Pancreas (tissue), 10 donors: Measurements from ENCODE around the gene C16orf96. TPM values are rescaled to one million over a fixed set of nuclear protein-coding genes. Genes with fewer than 3 reads are reported as not detected.
"Not testable (repeated sequence)": the region's sequence is repeated elsewhere in the genome, so short reads cannot be mapped to it uniquely, and the experiment has no call there.

Source experiments
- ATAC-seq, 4 donors: fragments of 200-7000 bp; cut with Tn5 transposase; one replicate each; pipeline versions ENCODE4 v1.8.0 to v1.9.1; 2020; ENCODE audit warnings: mild to moderate bottlenecking in 4 of 4, moderate library complexity in 4 of 4
- DNase-seq, 6 donors: peaks; one replicate each; pipeline ENCODE4 v3.0.0-alpha.2; 2020
- FAIRE-seq: peaks from 2 replicates; lab custom pipeline; 2012; peaks lifted over from hg19 to GRCh38; lab: Jason Lieb, UNC
- H3K27ac ChIP-seq, 4 donors: fragments of 200-600 bp; sonication (generic); 1 replicate in 3 of 4; 2 replicates in 1 of 4; pipeline versions ENCODE4 v1.5.0 to v1.8.0; 2020
- H3K27me3 ChIP-seq, 4 donors: fragments of 200-600 bp; one replicate each; pipeline ENCODE4 v1.8.0; 2021
- H3K36me3 ChIP-seq, 3 donors: fragments of 200-600 bp; sonication (generic) in 1 of 3; one replicate each; pipeline versions ENCODE4 v1.5.0 to v1.8.0; 2020 to 2021
- H3K4me1 ChIP-seq, 3 donors: fragments of 200-600 bp; one replicate each; pipeline ENCODE4 v1.8.0; 2021
- H3K4me3 ChIP-seq, 4 donors: fragments of 200-600 bp; sonication (generic) in 2 of 4; one replicate each; pipeline versions ENCODE4 v1.5.0 to v1.8.0; 2020 to 2021
- H3K9me3 ChIP-seq, 4 donors: fragments of 200-600 bp; one replicate each; pipeline ENCODE4 v1.8.0; 2021
- CTCF ChIP-seq, 4 donors: fragments of 200-600 bp; sonication (generic) in 3 of 4; IDR thresholded peaks; one replicate each; pipeline versions ENCODE4 v1.5.0 to v1.8.0; 2021; ENCODE audit warnings: antibody characterized with exemption in 4 of 4
- WGBS, 2 donors: extraction: QIAGEN DNeasy Blood & Tissue Kit; methylation state at CpG; one replicate each; pipeline ENCODE4 v1.1.7; 2013; 5-methylcytosine and 5-hydroxymethylcytosine counted together
- intact Hi-C, 3 donors: fragments of 100-400 bp; cut with DNase I; formaldehyde crosslinking; loops; one replicate each; pipeline versions ENCODE4 v1.11.1 to v1.14.2; 2022
- polyA plus RNA-seq, 2 donors: library from polyadenylated mRNA; stranded (reverse); fragments of 200-250 nt; gene quantifications; one replicate each; pipeline ENCODE4 v1.2.3, GENCODE V29; 2013
- total RNA-seq, 6 donors: library from RNA; stranded (reverse); fragmentation: NEBNext Ultra II Directional in 4 of 6; extraction: Animal tissue kit (Norgen Biotek cat#: 25700) in 4 of 6; gene quantifications; one replicate each; pipeline versions ENCODE4 v1.2.1 to v1.2.4, GENCODE V29; 2021 to 2023
- donor health status: healthy with polysubstance abuse.
- donor health status: DM: no; HTN: no; CAD: no; lungs with moderate emphysema.
- donor health status: DM: no; HTN: no; CAD: no.
- donor health status: control.
- donor health status: control.
- donor health status: Bipolar disorder and iron deficiency.
- donor health status: DM: yes; HTN: yes; CAD: no.
- donor health status: DM: no; HTN: no; CAD: no.
- donor health status: DM: no; HTN: no; CAD: no.
- donor health status: DM: yes; HTN: yes; CAD: no.

Gene C16orf96
- total and polyA plus RNA-seq, 8 donors: 0.28 to 0.47 (median 0.31) TPM

DNA sequence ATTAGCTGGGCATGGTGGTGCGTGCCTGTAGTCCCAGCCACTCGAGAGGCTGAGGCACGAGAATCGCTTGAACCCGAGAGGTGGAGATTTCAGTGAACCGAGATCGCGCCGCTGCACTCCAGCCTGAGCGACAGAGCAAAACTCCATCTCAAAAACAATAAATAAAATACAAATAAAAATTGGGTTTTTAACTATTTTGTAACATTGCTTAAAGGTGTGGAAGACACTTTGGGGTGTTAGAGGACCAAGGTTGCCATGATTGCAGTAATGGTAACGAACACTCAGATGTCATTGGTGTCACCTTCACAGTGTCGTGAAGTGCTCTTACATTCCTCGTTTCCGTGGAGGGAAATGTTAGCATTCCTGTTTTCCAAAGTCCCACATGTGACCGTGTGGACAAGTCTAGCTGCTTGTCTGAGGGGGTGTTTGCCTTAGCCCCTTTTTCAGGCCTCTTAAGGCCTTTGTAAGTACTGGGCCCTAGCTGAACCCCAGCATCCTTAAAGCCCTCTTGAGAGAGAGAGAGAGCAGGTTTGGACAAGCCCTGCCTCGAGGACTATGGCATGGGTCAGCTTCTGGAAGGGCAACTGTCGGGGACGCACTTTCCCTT lies 8.6 kb downstream of the C16orf96 start:
- WGBS, 2 donors: 85 to 86% methylated on average over 18 of the region's 18 CpGs
- H3K27ac ChIP-seq: no peak overlapping the region
- H3K36me3 ChIP-seq: no peaks in the 10 kb centered on the region
- TF ChIP-seq CTCF (IDR thresholded peaks at IDR 0.05): no peak
- no peak for DNase-seq
- no peaks in the 10 kb centered on the region for H3K9me3 ChIP-seq
- H3K27me3 ChIP-seq: no peaks in the 10 kb centered on the region
- no peak for ATAC-seq
- no peak for FAIRE-seq
- intact Hi-C loops: no loop called here
- H3K4me3 ChIP-seq: no peak overlapping the region
- H3K4me1 ChIP-seq: no peaks in the 10 kb centered on the region

- Histone ChIP-seq H3K27ac (no peak overlapping the region), H3K27me3 (no peaks in the 10 kb centered on the region), H3K36me3 (no peaks in the 10 kb centered on the region), H3K4me1 (no peaks in the 10 kb centered on the region), H3K4me3 (no peak overlapping the region), H3K9me3 (no peaks in the 10 kb centered on the region)
- intact Hi-C loops: no loop called here
- no peak for TF ChIP-seq CTCF (IDR thresholded peaks at IDR 0.05)
- ATAC-seq (no peak), FAIRE-seq (no peak), DNase-seq (no peak)
- 84 to 87% methylated on average over 3 of the region's 3 CpGs for WGBS, 2 donors
Measured at GRCh38 chr16:4566144-4566543, 10.0 kb downstream of the C16orf96 start.

DNA sequence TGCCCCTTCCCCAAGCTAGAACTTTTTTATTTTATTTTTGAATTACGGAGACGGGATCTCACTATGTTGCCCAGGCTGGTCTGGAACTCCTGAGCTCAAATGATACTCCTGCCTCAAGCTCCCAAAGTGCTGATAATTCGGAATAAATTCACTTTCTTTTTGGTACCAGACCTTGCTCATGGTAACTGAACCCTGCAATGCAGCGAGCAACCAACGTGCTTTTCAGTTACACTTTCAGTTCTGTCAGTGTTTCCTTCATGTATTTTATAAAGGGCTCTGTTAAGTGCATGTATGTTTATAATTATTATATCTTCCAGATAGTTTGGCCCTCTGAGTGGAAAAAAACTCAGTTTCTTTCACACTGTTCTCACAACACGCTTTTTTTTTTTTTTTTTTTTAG lies 13.9 kb downstream of the C16orf96 start:
- Histone ChIP-seq H3K36me3 (no peaks in the 10 kb centered on the region), H3K27ac (no peak overlapping the region), H3K4me1 (no peaks in the 10 kb centered on the region), H3K27me3 (no peaks in the 10 kb centered on the region), H3K4me3 (no peak overlapping the region), H3K9me3 (no peaks in the 10 kb centered on the region)
- TF ChIP-seq CTCF (IDR thresholded peaks at IDR 0.05): no peak
- no peak for FAIRE-seq
- DNase-seq: no peak
- WGBS, 2 donors: 76% methylated on average over 6 of the region's 6 CpGs
- ATAC-seq: no peak
- intact Hi-C loops: loop anchor here in 1 of 3 donors (10.0 kb wide), 1 partner anchor 55 kb away; no protein-coding TSS in a partner anchor

DNA sequence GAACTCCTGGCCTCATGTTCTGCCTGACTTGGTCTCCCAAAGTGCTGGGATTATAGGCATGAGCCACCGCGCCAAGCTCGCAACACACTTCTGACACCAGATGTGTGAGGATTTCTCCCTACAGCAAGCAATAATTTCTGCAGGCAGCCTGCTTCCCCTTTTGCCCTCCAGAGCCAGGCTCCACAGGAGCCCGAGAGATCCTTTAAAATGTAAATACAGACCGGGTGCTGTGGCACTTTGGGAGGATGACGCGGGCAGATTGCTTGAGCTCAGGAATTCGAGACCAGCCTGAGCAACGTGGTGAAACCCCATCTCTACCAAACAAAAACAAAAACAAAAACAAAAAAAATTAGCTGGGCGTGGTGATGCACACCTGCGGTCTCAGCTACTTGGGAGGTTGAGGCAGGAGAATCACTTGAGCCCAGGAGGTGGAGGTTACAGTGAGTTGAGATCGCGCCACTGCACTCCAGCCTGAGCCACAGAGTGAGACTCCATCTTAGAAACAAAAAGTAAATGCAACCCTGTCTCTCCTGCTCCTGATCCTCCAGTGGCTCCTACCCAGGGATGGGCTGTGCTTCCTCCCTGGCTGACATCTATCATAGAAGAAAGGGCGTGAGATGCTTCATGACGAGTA lies 14.7 kb downstream of the C16orf96 start:
- DNase-seq: no peak
- 85 to 90% methylated on average over 15 of the region's 15 CpGs for WGBS, 2 donors
- no peak for ATAC-seq
- intact Hi-C loops: loop anchor here in 1 of 3 donors (10.0 kb wide), 1 partner anchor 56 kb away; no protein-coding TSS in a partner anchor
- H3K27ac ChIP-seq: no peak overlapping the region
- H3K4me1 ChIP-seq: no peaks in the 10 kb centered on the region
- H3K36me3 ChIP-seq: no peaks in the 10 kb centered on the region
- no peak for TF ChIP-seq CTCF (IDR thresholded peaks at IDR 0.05)
- no peaks in the 10 kb centered on the region for H3K9me3 ChIP-seq
- H3K4me3 ChIP-seq: no peak overlapping the region
- no peaks in the 10 kb centered on the region for H3K27me3 ChIP-seq
- no peak for FAIRE-seq

DNA sequence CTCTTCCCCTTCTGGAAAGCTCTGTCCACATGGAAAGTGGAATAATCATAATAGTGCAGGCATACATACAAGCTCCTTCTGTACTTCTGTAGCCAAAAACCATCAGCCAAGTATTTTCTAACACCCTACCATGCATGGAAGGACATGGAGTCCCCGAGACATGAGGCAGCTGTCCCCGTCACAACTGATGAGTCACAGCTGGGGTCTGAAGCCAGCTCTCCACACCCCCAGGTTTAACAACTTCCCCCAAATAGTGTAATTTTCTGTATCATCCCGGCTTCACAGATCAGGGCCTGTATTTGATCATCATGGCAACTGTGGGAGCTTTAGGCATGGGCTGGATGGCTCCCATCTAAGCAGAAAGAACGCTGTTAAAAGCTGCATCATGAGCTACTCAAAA lies 16.6 kb downstream of the C16orf96 start:
- 62 to 69% methylated on average over 4 of the region's 4 CpGs for WGBS, 2 donors
- FAIRE-seq: no peak

GRCh38 chr16:4573926-4574325 lies 17.8 kb downstream of the C16orf96 start:
- H3K4me3 ChIP-seq, H3K9me3 ChIP-seq, H3K27ac ChIP-seq, ATAC-seq, H3K36me3 ChIP-seq, H3K4me1 ChIP-seq, DNase-seq, H3K27me3 ChIP-seq, FAIRE-seq: not testable (repeated sequence)
- 77 to 82% methylated on average over 7 of the region's 7 CpGs for WGBS, 2 donors
- intact Hi-C loops: loop anchor here in 1 of 3 donors (10.0 kb wide), 1 partner anchor 59 kb away; no protein-coding TSS in a partner anchor

More for the DNA sequence above, 16.6 kb downstream of the C16orf96 start:
- Histone ChIP-seq H3K27me3 (no peaks in the 10 kb centered on the region), H3K9me3 (no peaks in the 10 kb centered on the region), H3K4me1 (no peaks in the 10 kb centered on the region), H3K27ac (no peak overlapping the region), H3K36me3 (no peaks in the 10 kb centered on the region), H3K4me3 (no peak overlapping the region)
- intact Hi-C loops: loop anchor here in 1 of 3 donors (10.0 kb wide), 1 partner anchor 58 kb away; no protein-coding TSS in a partner anchor
- no peak for TF ChIP-seq CTCF (IDR thresholded peaks at IDR 0.05)
- no peak for ATAC-seq
- no peak for DNase-seq
